CD4-positive, alpha-beta T cell (primary cell): ENCODE data around the gene ATXN7L3. TPM values are rescaled to one million over a fixed set of nuclear protein-coding genes. Genes with fewer than 3 reads are reported as not detected.

ENCODE experiments used
- ATAC-seq: fragments of 200-7000 bp; cut with Tn5 transposase; one replicate; pipeline ENCODE4 v1.10.0; 2022; ENCODE audit warnings: mild to moderate bottlenecking; ENCODE audit not compliant: poor library complexity
- CTCF ChIA-PET: fragments of 350-600 bp; sonication (Branson Sonifier 250); formaldehyde crosslinking; loops from one replicate; lab custom pipeline; 2021; ENCODE audit warnings: antibody characterized with exemption, inconsistent platforms; lab: Charles Lee
- POLR2A ChIA-PET: fragments of 350-600 bp; sonication (Branson Sonifier 250); formaldehyde crosslinking; loops from one replicate; lab custom pipeline; 2021; ENCODE audit warnings: antibody characterized with exemption, inconsistent platforms; lab: Charles Lee
- DNase-seq, 14 experiments: peaks; one replicate each; pipeline ENCODE4 v3.0.0-alpha.2; 2013 to 2020; ENCODE audit warnings: mixed read lengths in 2 of 14
- H3K27ac ChIP-seq, 2 donors: one replicate each; pipeline versions ENCODE4 v1.5.1 to v1.7.0; 2013; ENCODE audit warnings: low read length in 2 of 2, low read depth in 1 of 2, mild to moderate bottlenecking in 1 of 2
- H3K27me3 ChIP-seq, 2 experiments: 1 replicate in 1 of 2; 2 replicates in 1 of 2; pipeline versions ENCODE4 v1.6.1 to v1.7.0; 2013; ENCODE audit warnings: low read length in 2 of 2, control low read depth in 1 of 2, mild to moderate bottlenecking in 1 of 2, moderate library complexity in 1 of 2; ENCODE audit not compliant: insufficient read depth in 2 of 2, control insufficient read depth in 1 of 2
- H3K36me3 ChIP-seq: one replicate; pipeline ENCODE4 v1.6.1; 2013; ENCODE audit warnings: low read length, control low read depth; ENCODE audit not compliant: insufficient read depth
- H3K4me1 ChIP-seq: one replicate; pipeline ENCODE4 v1.6.1; 2013; ENCODE audit warnings: low read length, control low read depth; ENCODE audit not compliant: insufficient read depth
- H3K4me3 ChIP-seq: one replicate; pipeline ENCODE4 v1.5.1; 2013; ENCODE audit warnings: mild to moderate bottlenecking, low read length, moderate library complexity
- H3K9me3 ChIP-seq, 2 experiments: 1 replicate in 1 of 2; 2 replicates in 1 of 2; pipeline versions ENCODE4 v1.6.1 to v1.7.0; 2013; ENCODE audit warnings: low read length in 2 of 2, mild to moderate bottlenecking in 2 of 2, control low read depth in 1 of 2, moderate library complexity in 1 of 2; ENCODE audit not compliant: control insufficient read depth in 1 of 2, insufficient read depth in 1 of 2
- H3K27ac Mint-ChIP-seq: one replicate; pipeline ENCODE4 v1.8.0; 2020; ENCODE audit warnings: mixed read lengths
- H3K27me3 Mint-ChIP-seq: one replicate; pipeline ENCODE4 v1.8.0; 2021; ENCODE audit warnings: mixed read lengths
- H3K36me3 Mint-ChIP-seq: one replicate; pipeline ENCODE4 v1.8.0; 2021; ENCODE audit warnings: low read depth, mixed read lengths
- H3K4me1 Mint-ChIP-seq: one replicate; pipeline ENCODE4 v1.8.0; 2021; ENCODE audit warnings: low read depth, mixed read lengths
- H3K4me3 Mint-ChIP-seq: one replicate; pipeline ENCODE4 v1.8.0; 2020; ENCODE audit warnings: mild to moderate bottlenecking, mixed read lengths
- H3K9me3 Mint-ChIP-seq: one replicate; pipeline ENCODE4 v1.8.0; 2020; ENCODE audit warnings: mixed read lengths
- intact Hi-C, 2 experiments: fragments of 100-400 bp; cut with DNase I in 1 of 2; cut with micrococcal nuclease in 1 of 2; formaldehyde crosslinking; loops; one replicate each; pipeline versions ENCODE4 v1.15.1 to v1.9.0; 2023 to 2025; cut with DNase I, micrococcal nuclease
- total RNA-seq, 174 experiments: library from RNA in 2 of 174; stranded (reverse) in 2 of 174; gene quantifications; one replicate each; pipeline ENCODE4 v1.2.3 and lab custom pipeline; 2021 to 2026
- TF ChIP-seq, protein P1 (sequence below): fragments of 200-600 bp; IDR thresholded peaks from one replicate; pipeline ENCODE4 v1.8.0; 2022; ENCODE audit warnings: antibody characterized with exemption, mild to moderate bottlenecking

ATXN7L3 gene
- total RNA-seq, 2 experiments from 2014 or later, result 85.2 to 99.2 TPM

DNA sequence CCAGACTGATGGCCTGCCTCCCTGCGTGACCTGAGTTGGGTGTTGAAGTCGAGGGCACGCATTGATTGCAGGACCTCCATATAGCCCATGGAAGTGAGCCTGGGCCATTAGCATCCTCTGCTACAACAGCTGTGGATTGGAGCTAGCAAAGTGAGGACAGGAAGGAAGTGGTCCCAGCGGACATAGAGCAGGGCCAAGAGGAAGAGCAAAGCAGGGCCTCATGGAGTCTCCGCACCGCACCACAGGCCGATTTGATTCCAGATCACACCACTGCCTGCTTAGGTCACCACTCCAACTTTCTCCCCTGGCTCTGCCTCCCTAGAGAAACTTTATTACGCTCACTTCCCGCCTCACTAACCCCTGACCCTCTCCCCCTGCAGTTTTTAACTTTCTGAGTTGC lies 30.5 kb upstream of the ATXN7L3 start:
- no peak for ATAC-seq
- Histone ChIP-seq H3K4me3 (no peak overlapping the region), H3K27me3 (peaks cover 0 to 3% of the 10 kb centered on the region in 2 experiments), H3K27ac (no peak overlapping the region), H3K4me1 (peaks cover 4% of the 10 kb centered on the region), H3K36me3 (no peaks in the 10 kb centered on the region), H3K9me3 (no peaks in the 10 kb centered on the region)
- Mint-ChIP-seq H3K4me1 (peaks cover 4% of the 10 kb centered on the region), H3K9me3 (no peaks in the 10 kb centered on the region), H3K4me3 (no peak overlapping the region), H3K27ac (no peak overlapping the region), H3K36me3 (no peaks in the 10 kb centered on the region), H3K27me3 (peaks cover 3% of the 10 kb centered on the region)
- ChIA-PET CTCF (interaction anchor here (0.7 kb wide), 1 partner anchor 59 kb away, joined by 5 read pairs; no protein-coding TSS in a partner anchor), POLR2A (interaction anchor here (1.6 kb wide), 1 partner anchor 9 kb away, joined by 6 read pairs; no protein-coding TSS in a partner anchor)
- DNase-seq, result no peak
- TF ChIP-seq, protein P1, sequence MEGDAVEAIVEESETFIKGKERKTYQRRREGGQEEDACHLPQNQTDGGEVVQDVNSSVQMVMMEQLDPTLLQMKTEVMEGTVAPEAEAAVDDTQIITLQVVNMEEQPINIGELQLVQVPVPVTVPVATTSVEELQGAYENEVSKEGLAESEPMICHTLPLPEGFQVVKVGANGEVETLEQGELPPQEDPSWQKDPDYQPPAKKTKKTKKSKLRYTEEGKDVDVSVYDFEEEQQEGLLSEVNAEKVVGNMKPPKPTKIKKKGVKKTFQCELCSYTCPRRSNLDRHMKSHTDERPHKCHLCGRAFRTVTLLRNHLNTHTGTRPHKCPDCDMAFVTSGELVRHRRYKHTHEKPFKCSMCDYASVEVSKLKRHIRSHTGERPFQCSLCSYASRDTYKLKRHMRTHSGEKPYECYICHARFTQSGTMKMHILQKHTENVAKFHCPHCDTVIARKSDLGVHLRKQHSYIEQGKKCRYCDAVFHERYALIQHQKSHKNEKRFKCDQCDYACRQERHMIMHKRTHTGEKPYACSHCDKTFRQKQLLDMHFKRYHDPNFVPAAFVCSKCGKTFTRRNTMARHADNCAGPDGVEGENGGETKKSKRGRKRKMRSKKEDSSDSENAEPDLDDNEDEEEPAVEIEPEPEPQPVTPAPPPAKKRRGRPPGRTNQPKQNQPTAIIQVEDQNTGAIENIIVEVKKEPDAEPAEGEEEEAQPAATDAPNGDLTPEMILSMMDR, result no peak
- intact Hi-C loops, result no loop called here

DNA sequence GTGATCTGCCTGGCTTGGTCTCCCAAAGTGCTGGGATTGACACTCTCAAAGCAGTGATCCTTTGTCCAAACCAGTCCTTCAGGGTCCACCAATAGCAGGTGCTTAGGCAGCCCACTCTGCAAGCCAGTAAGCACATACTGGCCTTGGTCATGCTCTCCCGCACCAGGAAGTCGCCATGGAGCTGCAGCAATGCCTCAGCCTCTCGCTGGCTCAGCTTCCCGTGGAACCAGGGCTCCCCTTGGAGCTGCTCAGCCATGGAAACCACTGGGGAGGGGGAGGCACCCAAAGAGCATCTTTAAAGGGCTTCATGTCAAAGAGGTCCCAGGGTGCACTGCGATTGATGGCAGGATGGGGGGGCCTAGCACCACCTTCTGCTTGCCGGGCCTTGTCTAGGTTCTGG lies 29.4 kb upstream of the ATXN7L3 start:
- no peak for ATAC-seq
- H3K4me3 Mint-ChIP-seq, result no peak overlapping the region
- H3K4me3 ChIP-seq, result no peak overlapping the region

DNA sequence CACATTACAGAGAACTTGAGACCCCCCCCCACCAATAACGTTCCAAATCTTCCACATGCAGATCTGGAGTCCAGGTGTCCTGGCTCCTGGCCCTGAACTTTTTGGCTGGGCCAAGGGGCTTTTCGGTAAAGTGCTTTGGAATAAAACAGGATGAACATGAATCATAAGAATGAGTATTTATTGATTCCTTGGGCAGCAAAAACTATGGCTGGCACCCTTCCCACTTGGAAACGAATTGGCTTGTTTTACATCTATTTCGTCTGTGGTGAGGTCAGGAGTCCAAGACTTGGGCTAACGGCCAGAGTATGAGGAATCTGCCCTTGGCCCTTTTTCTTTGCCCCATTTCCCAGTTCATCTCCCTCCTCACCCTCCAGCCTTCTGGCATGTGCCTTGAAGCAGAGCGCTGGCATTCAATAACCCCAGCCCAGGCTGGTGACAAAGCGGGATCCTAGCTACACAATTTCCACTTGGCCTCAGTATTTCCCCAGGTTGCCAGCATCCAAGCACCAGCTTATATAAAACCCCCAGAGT lies 23.9 kb upstream of the ATXN7L3 start:
- H3K4me1 ChIP-seq, result peaks cover 16% of the 10 kb centered on the region
- H3K9me3 Mint-ChIP-seq, result no peaks in the 10 kb centered on the region
- ATAC-seq (no peak), DNase-seq (no peak)
- no peak overlapping the region for H3K4me3 ChIP-seq
- H3K4me1 Mint-ChIP-seq, result peaks cover 14% of the 10 kb centered on the region
- no peaks in the 10 kb centered on the region for H3K9me3 ChIP-seq
- H3K4me3 Mint-ChIP-seq, result peak overlapping the region; percentile 89
- H3K36me3 Mint-ChIP-seq, result peaks cover 21% of the 10 kb centered on the region
- intact Hi-C loops, result no loop called here
- H3K27me3 ChIP-seq, result no peaks in the 10 kb centered on the region
- ChIA-PET CTCF (interaction anchor here (2.1 kb wide), 1 partner anchor 14 kb away, joined by 6 read pairs; no protein-coding TSS in a partner anchor), POLR2A (interaction anchor here (1.0 to 10.5 kb wide), 4 partner anchors 12 to 103 kb away, joined by 3 to 181 read pairs (median 18); partner anchors contain the start of gene ATXN7L3)
- H3K27ac Mint-ChIP-seq, result peak overlapping the region; percentile 92
- H3K27me3 Mint-ChIP-seq, result no peaks in the 10 kb centered on the region
- H3K27ac ChIP-seq, result no peak overlapping the region
- no peaks in the 10 kb centered on the region for H3K36me3 ChIP-seq
- TF ChIP-seq, protein P1, result no peak

More for the DNA sequence above, 29.4 kb upstream of the ATXN7L3 start:
- DNase-seq, result no peak
- no peak overlapping the region for H3K27ac ChIP-seq
- POLR2A ChIA-PET, result interaction anchor here (0.6 kb wide), 1 partner anchor 99 kb away, joined by 3 read pairs; no protein-coding TSS in a partner anchor
- TF ChIP-seq, protein P1, result no peak
- CTCF ChIA-PET, result no interaction called here
- H3K9me3 Mint-ChIP-seq, result no peaks in the 10 kb centered on the region
- no peaks in the 10 kb centered on the region for H3K36me3 ChIP-seq
- intact Hi-C loops, result no loop called here
- no peaks in the 10 kb centered on the region for H3K9me3 ChIP-seq
- H3K4me1 ChIP-seq, result no peaks in the 10 kb centered on the region
- peaks cover 0 to 3% of the 10 kb centered on the region in 2 experiments for H3K27me3 ChIP-seq
- H3K27me3 Mint-ChIP-seq, result no peaks in the 10 kb centered on the region
- no peaks in the 10 kb centered on the region for H3K36me3 Mint-ChIP-seq
- H3K27ac Mint-ChIP-seq, result no peak overlapping the region
- no peaks in the 10 kb centered on the region for H3K4me1 Mint-ChIP-seq
